ENCODE measurements around the gene TOMM70. TPM values are rescaled to one million over a fixed set of nuclear protein-coding genes. Genes with fewer than 3 reads are reported as not detected.
A peak's percentile ranks its signal among the peaks of the same experiment; 100 is the strongest.

The TOMM70 gene
- total and polyA plus RNA-seq, 2 of the 4 experiments (the other 2 are of a cell fraction), result 24.6 to 35.1 TPM

DNA sequence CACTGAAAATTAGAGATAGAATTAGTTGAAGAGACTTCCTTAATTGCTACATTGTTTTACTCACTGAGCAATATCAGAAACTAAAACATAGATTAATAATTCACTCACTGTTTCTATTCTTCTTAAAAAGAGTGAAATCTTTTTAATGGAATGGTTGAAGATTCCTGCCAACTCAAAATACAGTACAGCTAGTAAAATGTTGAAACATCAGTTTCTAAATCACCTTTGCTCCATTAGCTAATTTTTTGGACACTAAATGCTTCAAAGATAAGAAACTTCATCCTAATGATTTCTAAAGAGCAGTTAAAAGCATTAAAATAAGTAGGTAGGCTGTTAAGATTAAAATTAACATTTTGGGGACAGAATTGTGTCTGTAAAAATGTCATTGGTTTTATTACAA, 76.8 kb downstream of the TOMM70 start:
- intact Hi-C loops (cut with micrococcal nuclease), result no loop called here
- Histone ChIP-seq H3K9me1 (ENCODE audit: insufficient read depth, low read length) (no peaks in the 10 kb centered on the region), H3K14ac (replicated peaks; ENCODE audit: low read depth, low read length) (no peak overlapping the region), H2BK20ac (ENCODE audit: low read depth, low read length) (no peak overlapping the region), H3K4ac (ENCODE audit: low read depth, low read length) (no peak overlapping the region), H3K9ac (ENCODE audit: low read depth, low read length) (no peak overlapping the region), H3K23ac (ENCODE audit: low read depth, low read length) (no peak overlapping the region), H4K8ac (ENCODE audit: low read depth in 2 of 2, low read length in 2 of 2) (no peak overlapping the region), H4K20me1 (ENCODE audit: insufficient read depth, low read length) (no peaks in the 10 kb centered on the region), H2BK5ac (ENCODE audit: low read depth, low read length, poor library complexity, severe bottlenecking) (no peak overlapping the region), H4K5ac (ENCODE audit: low read depth, low read length) (no peak overlapping the region), H2BK15ac (ENCODE audit: low read depth, low read length) (no peak overlapping the region), H3K4me3 (ENCODE audit: insufficient read depth, low read depth, low read length) (no peak overlapping the region), H2AFZ (replicated peaks; ENCODE audit: low read length, poor library complexity) (no peak overlapping the region), H3K79me1 (ENCODE audit: low read depth in 1 of 2, low read length in 2 of 2) (no peaks in the 10 kb centered on the region; a peak in 2 of 4 replicates), H2AK5ac (ENCODE audit: low read depth, low read length) (no peak overlapping the region), H2AK9ac (replicated peaks; ENCODE audit: low read depth, low read length, poor library complexity) (no peak overlapping the region), H3K9me3 (ENCODE audit: control insufficient read depth, insufficient read depth, low read length) (no peaks in the 10 kb centered on the region), H3K18ac (ENCODE audit: low read depth, low read length) (no peak overlapping the region), H3K56ac (ENCODE audit: extremely low read depth, insufficient read depth, low read length) (no peak overlapping the region), H2BK120ac (ENCODE audit: low read depth, low read length) (no peak overlapping the region), H3K4me1 (ENCODE audit: control insufficient read depth, insufficient read depth, low read length) (no peaks in the 10 kb centered on the region), H3K27me3 (ENCODE audit: control insufficient read depth, insufficient read depth, low read length) (no peaks in the 10 kb centered on the region), H3K27ac (ENCODE audit: insufficient read depth, low read length) (no peak overlapping the region), H3K4me2 (ENCODE audit: low read depth, low read length) (no peak overlapping the region), H3K36me3 (ENCODE audit: control insufficient read depth, insufficient read depth, low read length) (peaks cover 9% of the 10 kb centered on the region), H4K91ac (ENCODE audit: insufficient read depth, low read depth, low read length) (no peak overlapping the region)
- BruUV-seq (replicated peaks), result TSS peak; percentile 82
- in situ Hi-C loops (cut with MboI; ENCODE audit: low sequenced_read_pairs), result no loop called here
- ATAC-seq (ENCODE audit: low read depth) (no peak), DNase-seq (no peak)
- ChIA-PET POLR2A (ENCODE audit: unreplicated experiment) (no interaction called here), CTCF (no interaction called here)
- dilution Hi-C loops (cut with HindIII; ENCODE audit: low sequenced_read_pairs, unreplicated experiment), result no loop called here
- no peak for TF ChIP-seq CTCF (conservative IDR thresholded peaks at IDR 0.05; ENCODE audit: low read depth, low read length)
- no peak for TF ChIP-seq NFE2L2 (IDR thresholded peaks at IDR 0.05; ENCODE audit: low read depth, low read length)
- no peak for TF ChIP-seq CHD1 (IDR thresholded peaks at IDR 0.05; ENCODE audit: low read depth, low read length)
- TF ChIP-seq MAFK (IDR thresholded peaks at IDR 0.05; ENCODE audit: low read depth, low read length), result no peak
- TF ChIP-seq, protein P1, sequence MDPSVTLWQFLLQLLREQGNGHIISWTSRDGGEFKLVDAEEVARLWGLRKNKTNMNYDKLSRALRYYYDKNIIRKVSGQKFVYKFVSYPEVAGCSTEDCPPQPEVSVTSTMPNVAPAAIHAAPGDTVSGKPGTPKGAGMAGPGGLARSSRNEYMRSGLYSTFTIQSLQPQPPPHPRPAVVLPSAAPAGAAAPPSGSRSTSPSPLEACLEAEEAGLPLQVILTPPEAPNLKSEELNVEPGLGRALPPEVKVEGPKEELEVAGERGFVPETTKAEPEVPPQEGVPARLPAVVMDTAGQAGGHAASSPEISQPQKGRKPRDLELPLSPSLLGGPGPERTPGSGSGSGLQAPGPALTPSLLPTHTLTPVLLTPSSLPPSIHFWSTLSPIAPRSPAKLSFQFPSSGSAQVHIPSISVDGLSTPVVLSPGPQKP (IDR thresholded peaks at IDR 0.05; ENCODE audit: borderline replicate concordance, low read depth, low read length), result no peak
- no peak for TF ChIP-seq RAD21 (IDR thresholded peaks at IDR 0.05; ENCODE audit: low read length)

All from IMR-90 (cell line).